Activated CD8-positive, alpha-beta memory T cell treated with anti-CD3 and anti-CD28 coated beads, Interleukin-2, amount 50 U/mL, for 48 hours (primary cell): Measurements from ENCODE around the gene FAM241A.

Source experiments
- DNase-seq: peaks from one replicate; pipeline ENCODE4 v3.0.0-alpha.2; 2020

Gene FAM241A

DNA sequence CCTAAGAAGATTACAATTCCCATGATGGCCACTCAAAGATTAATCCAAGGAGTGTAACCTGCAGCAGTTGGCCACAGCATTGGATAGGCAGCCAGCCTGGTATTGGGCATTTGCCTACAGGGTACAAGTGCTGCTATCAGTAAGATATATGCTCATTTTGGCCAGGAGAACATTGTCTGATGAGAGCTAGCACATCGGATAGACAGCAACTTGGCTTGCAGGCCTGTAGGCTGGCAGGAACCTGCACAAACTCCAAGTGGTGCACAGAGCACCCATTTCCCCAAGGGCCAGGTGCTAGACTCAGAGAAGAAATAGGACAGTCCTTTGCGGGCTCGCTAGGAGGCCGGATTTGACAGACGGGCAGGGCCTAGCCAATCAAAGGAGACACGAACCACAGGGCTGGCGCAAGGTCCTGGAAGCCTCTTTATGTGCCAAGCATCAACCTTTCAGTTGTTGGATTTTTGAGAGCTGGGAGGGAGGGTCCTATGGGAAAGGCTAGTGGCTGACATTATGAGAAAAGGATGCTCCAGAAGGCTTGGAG is 74.6 kb downstream of the FAM241A start:
- no peak for DNase-seq

GRCh38 chr4:112222219-112222955 is 77.1 kb downstream of the FAM241A start:
- no peak for DNase-seq

DNA sequence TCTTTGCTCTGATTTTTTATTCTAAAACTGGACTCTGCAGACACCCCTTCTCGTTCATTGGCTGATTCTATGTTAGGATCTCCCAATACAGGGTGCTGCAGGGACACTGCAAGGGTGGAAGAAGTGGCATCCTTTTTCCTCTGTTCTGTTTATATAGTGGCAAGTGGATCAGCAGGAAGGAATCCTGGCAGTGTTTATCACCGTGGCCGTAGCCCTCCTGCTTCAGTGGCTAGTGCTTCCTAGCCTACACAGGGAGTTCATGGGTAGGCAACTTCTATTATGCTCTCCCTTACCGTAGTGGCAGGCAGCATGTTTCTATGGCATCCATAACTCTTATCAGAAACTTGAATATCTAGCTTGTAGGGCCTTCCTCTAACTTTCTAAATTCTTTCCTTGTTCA is 79.9 kb downstream of the FAM241A start:
- no peak for DNase-seq

DNA sequence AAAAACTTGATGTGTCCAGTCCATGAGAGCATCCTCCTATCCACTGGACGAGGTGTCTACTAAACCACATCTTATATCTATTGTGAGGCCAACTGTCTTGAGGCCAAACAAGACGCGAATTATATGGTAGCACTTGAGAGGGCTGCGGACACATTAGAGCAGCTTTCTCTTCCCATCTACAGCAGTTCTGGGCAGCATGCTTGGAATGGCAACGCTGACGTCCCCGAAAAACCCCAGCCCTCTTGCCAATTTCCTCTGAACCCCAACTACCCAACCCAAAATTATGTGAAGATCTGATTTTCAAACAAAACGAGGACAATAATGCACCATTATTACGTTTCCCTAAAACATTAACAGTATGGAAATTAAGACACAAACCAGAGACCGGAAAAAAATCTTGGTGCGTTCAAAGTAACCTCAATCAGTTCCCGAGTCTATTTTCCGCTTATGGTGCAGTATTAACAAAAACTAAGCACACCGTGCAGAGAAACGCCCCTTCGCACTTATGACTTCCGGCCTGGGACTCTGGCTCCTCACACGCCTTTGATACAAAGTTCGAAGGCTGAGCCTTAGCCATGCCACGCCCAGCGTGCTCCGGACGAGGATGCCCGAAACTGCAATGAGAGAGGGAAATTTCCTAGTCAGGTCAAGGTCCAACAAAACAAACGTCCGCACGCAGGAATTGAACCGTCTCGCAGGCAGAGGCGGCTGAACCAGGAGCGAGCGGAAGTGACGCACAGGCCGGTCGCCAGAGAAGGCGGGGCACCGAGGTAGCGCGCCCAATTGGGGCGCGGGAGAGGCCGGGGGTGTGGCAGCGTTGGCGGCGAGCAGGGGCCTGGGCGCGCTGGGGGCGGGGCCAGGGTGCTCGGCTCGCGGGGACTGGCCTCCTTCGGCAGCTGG is 85.9 kb downstream of the FAM241A start:
- peak; percentile 98 for DNase-seq

- peak; percentile 91 for DNase-seq
Measured at GRCh38 chr4:112231779-112232713, 86.8 kb downstream of the FAM241A start, which contains the start of gene AP1AR. AP1AR (plus strand) TSS chr4:112231787; CDS start chr4:112232092, 305 bp downstream.

GRCh38 chr4:112234952-112235609 is 89.8 kb downstream of the FAM241A start:
- DNase-seq = no peak

- no peak for DNase-seq
Measured at GRCh38 chr4:112236040-112236439, 90.8 kb downstream of the FAM241A start.

DNA sequence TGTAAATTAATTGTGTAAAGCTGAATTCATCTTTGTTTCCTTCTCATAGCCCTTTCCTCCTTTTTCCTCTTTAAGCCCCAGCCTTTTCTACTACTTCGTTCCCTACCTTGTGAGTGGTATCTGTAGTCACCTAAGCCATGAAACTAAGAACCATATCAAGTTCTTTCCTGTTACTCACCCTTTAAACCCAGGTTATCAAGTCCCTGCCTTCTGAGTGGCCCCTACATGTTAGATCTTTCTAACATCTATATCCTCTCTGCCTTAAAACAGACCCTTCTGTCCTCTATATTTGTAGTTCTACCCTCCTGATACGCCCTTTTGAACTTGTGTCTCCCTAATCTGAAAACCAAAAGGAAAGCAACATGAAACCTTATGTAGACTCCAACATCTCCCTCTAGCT is 93.6 kb downstream of the FAM241A start:
- DNase-seq = no peak
